ENCODE measurements around the gene NR2C1.

DNA sequence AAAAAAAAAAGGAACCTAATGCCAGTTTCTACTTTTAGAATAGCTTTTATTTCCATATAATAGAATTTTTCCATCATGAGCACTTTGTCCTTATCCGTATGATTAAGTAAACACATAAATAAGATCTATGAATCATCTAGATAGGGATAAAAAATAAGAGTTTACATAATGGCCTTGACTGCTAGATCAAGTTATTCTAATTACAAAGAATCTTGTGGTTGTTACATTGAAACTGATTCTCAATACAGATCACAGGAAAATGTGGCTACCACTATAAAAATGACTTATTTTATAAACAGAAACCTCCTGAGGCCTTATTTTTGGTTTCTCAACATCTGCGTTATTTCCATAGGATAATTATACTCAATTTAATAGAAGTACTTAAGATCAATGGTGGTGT is 35.5 kb downstream of the NR2C1 start:
- TF ChIP-seq, protein P1, sequence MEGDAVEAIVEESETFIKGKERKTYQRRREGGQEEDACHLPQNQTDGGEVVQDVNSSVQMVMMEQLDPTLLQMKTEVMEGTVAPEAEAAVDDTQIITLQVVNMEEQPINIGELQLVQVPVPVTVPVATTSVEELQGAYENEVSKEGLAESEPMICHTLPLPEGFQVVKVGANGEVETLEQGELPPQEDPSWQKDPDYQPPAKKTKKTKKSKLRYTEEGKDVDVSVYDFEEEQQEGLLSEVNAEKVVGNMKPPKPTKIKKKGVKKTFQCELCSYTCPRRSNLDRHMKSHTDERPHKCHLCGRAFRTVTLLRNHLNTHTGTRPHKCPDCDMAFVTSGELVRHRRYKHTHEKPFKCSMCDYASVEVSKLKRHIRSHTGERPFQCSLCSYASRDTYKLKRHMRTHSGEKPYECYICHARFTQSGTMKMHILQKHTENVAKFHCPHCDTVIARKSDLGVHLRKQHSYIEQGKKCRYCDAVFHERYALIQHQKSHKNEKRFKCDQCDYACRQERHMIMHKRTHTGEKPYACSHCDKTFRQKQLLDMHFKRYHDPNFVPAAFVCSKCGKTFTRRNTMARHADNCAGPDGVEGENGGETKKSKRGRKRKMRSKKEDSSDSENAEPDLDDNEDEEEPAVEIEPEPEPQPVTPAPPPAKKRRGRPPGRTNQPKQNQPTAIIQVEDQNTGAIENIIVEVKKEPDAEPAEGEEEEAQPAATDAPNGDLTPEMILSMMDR (IDR thresholded peaks at IDR 0.05): no peak
- TF ChIP-seq EZH2 (IDR thresholded peaks at IDR 0.05): no peak

All from neural progenitor cell (in vitro differentiated cells).